Stimulated activated CD4-positive, alpha-beta T cell treated with anti-CD3 and anti-CD28 coated beads, Interleukin-1b, Interleukin-23, amount 100 ng/mL, for 48 hours (primary cell): ENCODE measurements around the gene C14orf132.

Source experiments
- DNase-seq: peaks from one replicate; pipeline ENCODE4 v3.0.0-alpha.2; 2020

Gene C14orf132

DNA sequence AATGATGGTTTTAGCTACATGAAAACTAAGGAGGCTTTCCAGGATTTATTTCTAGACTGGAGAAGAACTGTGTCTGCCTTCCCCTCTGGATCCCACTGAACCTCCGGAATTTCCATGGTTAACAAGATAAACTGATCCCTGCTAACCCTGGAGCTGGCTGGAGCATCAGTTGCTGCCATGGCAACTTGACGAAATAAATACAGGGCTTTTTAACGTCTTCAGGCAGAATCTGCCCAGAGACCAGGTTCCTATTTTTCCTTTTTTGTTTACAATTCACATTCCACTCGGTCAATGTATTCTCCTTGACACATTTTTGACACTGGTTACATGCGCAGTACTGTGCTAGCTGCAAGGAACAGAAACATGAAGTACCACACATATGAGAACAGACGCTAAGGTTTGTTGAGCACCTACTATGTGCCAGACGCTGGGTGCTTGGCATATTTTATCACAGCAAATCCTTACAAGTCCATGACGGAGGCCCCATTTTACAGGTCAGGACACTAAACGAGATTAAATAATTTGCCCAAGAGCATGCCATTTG, 1.7 kb downstream of the C14orf132 start:
- no peak for DNase-seq

DNA sequence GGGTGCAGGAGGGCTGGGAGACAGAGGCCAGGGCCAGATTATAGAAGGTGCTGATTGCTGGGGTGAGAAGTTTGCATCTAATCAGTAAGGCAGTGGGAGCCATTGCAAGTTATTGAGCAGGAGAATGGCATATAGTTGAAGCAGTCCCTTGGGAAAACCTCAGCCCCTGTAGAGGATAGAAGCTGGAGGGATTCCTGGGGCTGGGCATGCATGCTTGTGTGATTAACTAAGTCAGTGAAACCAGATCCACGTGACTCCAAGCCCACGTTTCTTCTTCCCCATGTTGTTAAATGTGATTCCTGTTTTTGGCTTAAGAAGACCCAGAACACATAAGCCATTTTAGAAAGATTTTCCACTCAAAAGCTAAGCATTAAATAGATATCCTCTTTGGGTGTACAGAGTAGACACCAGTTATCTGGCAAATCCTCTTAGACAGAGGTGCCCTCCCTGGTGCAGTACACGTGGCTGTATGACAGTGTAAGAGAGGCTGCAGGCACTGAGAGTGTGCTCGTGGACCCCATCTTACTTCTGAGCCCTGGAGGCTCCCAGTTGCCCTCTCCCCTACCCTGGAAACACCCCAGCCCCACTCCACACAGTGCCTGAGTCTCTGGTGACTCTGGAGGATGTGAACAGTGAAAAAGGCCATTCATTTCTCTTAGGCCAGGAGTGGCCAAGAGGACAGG, 3.2 kb downstream of the C14orf132 start:
- no peak for DNase-seq

DNA sequence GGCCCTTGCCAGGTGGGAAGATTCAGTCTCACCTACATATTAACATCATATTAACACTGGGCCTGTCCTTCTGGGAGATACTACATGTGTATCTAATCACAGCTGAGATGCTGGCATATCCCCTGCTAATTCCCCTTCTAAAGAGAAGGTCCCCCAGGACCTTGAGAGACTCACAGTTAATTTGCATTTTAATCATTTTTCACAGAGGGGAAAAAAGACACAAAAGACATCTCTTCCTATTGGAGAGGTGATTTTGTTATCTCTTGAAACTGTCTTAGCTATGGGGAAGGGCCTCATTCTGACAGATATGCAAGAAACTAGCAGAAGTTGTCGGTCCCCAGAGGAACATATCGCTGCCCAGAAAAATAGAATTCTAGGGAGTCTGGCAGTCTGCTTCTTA, 7.5 kb downstream of the C14orf132 start:
- DNase-seq = no peak

DNA sequence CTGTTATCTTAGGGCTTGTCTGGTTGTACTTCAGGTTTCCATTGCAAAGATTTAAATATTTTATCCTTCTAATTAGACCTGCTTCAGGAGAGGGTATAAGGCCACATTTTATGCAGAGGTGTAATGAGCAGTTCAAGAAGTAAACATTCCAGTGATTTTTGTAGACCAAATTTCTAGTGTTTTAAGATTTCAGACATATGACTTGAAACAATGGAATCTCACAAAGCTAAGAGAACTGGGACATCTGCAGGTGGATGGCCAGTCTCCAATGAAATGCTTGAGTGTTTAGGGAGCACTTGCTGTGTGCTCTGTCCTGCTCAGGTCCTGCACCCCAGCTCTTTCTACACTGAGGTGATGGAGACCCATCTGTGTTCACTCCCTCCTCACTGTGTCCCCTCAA, 7.9 kb downstream of the C14orf132 start:
- DNase-seq = no peak

DNA sequence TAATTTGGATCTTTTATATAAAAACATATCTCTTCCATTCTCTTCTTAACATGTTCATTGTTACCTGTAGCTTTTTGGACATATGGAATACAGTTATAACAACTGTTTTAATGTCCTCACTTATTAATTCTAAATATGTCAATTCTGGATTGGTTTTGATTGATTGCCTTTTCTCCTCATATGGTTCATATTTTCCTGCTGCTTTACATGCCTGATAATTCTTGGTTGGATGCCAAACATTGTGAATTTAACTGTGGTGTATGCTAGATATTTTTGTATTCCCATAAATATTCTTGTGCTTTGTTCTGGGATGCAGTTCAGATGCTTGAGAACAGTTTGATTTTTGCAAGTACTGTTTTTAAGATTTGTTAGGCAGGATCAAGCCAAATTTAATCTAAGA, 10.8 kb downstream of the C14orf132 start:
- no peak for DNase-seq

DNA sequence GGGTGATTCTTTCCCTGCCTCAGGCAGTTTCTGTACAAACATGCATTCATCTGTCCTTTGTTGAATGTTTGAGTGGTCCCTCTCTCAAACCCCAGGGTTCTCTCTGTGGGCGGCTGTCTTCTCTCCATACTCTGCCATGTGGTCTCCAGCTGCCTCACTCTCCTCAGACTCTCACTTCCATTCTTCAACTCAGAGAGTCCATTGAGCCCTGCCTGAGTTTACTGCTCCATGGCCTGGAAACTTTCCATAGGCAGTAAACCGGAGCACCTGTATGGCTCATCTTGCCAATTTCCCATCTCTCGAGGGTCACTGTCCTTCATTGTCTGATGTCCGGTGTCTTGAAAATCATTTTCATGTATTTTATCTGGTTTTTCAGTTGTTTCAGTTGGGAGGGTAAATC, 11.3 kb downstream of the C14orf132 start:
- DNase-seq = no peak

DNA sequence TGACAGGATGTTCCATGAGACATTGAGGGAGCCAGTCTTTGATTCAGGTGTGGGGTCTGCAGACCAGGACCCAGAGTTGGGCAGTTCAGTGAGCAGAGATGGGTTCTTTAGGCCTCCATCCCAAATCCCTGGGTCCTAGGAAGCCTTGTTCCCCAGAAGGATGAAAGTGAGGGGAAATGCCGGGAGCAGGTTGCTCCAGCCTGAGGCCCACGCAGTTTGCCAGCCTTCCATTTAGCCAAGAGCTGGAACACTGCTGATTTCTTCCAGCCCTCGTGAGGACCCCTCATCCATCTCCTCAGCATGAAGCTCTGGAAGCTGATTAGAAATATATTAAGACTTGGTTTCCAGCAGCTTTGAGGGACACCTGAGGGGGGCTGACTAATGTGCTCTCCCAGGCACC, 12.1 kb downstream of the C14orf132 start:
- no peak for DNase-seq

DNA sequence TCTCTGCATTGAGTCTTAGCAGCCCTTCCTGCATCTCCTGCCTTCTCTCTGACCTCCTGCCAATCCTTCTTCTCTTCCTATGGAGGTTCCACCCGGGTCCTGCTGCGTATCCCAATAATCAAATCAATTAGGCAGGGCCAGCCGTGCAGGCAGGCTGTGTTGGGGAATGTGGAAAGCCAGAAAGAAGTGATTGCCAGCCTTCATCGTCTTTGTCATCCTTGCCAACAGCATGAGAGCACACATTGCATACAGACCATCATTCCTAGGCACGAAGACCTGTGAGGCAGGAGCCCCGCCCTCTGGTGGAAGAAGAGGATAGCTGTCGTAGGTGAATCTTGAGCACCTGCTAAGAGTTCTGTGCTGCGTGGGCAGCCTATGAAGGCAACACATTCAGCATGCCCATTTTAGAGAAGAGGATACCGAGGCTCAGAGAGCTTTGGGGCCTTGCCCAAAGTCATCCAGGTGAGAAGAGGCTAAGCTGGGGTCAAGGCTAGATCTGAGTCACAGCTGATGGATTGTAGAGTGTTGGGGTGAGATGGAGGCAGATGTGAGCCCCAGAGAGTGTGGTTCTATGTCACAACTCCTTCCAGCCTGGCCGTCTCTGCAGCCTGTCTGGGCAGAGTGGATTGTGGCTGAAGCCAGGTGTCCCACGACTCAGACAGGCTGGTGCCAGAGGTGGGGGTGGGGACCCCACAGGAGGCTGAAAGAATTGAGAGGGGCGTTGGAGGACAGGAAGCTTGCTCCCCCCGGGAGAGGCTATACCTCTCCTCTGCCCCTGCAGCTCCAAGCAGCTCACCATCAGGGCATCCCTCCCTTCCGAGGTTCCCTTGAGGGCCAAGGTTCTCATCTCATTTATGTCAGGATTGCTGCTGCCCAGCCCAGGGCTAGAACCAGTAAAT, 12.7 kb downstream of the C14orf132 start:
- DNase-seq = no peak

DNA sequence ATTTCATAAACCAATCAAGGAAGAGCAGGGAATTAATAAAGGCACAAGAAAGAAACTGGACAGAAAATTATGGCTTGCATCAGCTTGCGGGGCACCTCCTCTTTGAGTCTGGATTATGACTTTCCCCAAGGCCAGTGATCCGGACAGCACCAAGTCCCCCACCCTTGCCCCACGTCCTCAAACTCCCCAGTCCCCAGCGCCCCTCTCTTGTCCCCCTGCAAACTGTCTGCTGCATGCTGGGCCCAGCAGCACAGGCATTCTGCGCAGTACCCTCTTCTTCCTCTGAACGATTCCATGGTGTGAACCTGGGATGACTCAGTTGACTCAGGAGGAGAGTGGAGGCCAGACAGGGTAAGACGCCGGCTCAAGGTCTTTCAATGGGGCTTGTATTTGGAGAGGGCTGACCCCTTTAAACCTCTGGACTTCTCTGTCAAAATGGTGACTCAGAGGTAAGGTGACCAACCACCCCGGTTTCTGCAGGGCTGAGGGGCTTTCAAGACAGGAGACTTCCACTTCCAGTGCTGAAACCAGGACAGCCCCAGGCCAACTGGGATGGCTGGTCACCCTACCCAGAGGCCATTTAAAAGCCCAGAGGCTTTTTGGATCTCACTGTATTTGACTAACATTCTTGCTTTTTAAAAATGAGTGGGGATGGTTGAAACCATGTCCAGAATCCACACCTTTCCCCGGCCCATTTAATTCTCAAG, 13.5 kb downstream of the C14orf132 start:
- DNase-seq = no peak

DNA sequence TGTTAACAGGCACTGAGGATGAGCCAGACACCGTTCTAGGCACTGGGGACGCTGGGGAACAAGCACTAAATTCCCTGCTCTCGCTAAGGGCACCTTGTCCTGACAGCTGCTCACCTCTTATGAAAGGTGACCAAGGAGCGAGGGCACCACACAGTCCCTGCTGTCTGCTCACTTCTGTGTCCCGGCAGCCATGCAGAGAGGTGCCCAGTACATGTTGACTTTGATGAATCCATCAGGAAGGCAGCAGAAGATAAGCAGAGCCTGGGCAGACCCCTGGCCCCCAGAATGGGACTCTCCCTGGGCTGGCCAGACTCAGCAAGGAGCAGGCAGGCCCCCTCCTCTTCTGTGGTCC, 14.1 kb downstream of the C14orf132 start:
- DNase-seq = no peak

DNA sequence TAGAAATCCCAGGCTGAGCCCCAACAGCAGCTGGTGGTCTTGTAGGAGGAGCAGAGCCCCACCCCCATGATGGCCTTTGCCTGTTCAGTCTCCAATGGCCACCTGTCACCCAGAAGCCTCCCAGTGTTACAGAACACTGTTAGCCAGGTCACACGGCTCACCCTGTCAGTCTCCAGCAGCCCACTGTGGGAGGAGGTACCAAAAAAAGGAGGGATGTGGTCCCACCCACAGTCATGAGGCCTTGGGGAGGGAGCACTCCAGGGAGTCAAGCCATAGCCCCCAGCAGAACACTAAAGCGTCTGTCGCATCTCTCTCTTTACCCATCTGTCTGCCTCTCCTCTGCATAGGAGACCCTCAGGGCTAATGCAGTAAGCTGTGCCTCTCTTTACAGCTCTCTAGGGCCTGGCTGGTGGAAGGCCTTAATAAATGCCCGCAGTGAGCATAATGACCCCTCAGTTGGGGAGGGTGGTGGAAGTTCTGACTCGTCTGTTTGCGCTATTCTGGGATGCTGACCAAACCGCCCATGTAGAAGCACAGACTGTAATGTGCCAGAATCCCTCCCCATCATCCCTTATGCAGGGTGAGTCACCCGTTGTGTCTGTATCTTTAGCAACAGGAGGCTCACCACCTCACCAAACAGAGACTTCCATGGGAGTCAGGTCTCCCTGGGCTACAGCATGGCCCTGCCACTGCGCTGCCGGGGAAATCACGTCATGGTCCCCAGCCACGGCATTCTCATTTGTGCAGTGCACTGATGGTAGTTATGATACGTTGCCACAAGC, 14.6 kb downstream of the C14orf132 start:
- DNase-seq = no peak

DNA sequence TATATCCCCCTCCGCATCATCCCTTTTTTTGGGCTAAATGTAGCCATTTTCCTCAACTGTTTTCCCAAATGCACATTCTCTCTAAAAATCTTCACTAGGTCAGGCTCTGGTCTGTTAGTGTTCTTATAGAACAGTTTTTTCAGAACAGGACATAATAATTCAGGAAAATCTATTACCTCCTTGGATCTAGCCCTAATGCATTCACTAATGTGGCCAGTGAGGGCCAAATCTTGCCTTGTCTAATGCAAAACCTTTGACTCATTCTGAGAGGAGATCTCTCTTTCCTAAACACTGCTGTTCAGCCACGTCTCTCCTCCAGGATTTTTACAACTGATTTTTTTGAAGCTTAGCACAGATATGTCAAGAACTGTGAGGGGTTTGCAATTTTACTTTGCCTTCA, 15.5 kb downstream of the C14orf132 start:
- DNase-seq = no peak

DNA sequence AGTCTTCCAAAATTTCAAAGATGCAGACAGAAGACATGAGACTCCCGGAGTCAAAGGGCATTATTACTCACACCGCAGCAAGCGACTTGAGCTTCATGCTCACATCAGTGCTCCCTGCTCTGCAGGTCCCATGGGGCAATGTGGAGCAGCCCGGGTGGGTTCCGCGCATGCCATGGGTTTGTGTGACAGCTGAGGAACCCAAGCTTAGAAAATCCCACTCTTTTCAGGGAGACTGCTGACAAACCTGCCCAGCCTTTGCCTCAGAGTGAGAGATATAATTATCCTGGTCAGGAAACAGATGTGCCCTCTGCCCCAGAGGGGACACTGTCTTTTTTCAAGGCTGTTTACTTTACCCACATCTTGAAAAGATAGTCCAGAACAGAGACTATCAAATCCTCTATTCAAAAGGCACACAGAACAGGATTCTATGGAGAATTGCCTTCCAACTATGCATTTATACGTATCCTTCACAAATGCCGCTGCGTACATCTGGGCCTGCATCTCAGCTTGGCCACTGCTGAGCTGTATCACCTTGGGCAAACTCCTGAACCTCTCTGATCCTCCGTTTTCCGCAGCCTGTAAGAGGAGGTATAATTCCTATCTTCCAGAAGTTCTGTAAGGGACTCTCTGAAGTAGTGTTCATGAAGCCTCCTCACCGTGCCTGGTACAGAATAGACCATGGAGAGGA, 16.0 kb downstream of the C14orf132 start:
- DNase-seq = no peak

DNA sequence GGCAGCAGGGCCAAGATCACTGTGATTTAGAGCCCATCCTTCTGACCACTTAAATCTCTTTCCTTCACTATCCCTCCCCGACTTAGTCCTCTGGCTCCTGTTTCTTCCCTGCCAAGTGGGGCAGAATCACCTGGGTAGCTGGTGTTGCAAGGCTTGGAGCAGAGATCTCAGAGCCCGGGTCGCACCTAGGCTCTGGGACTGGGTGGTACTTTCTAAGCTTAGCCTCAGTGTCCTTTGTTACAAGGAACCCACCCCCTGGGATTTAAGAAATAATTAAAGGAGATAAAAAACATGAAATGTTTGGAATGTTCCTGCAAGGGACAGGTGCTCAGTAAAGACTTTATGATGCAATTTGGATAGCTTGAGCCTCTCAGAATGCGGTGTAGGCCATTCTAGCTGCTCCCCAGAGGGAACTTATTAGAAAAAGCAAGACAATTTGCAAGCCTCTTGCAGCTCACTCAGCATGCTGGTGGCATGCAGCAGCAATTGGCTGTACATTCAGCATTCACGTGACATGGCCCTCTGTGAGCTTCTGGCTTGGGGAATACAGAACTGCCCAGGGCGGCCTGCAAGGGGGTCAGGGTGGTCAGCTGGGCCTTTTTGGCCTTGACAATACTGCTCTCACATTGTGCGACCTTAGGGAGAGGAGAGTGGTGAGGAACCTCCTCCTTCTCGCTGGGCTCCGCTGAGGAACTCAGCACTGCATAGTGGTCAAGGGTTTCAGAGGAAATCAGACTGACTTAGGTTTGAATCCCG, 16.8 kb downstream of the C14orf132 start:
- no peak for DNase-seq

DNA sequence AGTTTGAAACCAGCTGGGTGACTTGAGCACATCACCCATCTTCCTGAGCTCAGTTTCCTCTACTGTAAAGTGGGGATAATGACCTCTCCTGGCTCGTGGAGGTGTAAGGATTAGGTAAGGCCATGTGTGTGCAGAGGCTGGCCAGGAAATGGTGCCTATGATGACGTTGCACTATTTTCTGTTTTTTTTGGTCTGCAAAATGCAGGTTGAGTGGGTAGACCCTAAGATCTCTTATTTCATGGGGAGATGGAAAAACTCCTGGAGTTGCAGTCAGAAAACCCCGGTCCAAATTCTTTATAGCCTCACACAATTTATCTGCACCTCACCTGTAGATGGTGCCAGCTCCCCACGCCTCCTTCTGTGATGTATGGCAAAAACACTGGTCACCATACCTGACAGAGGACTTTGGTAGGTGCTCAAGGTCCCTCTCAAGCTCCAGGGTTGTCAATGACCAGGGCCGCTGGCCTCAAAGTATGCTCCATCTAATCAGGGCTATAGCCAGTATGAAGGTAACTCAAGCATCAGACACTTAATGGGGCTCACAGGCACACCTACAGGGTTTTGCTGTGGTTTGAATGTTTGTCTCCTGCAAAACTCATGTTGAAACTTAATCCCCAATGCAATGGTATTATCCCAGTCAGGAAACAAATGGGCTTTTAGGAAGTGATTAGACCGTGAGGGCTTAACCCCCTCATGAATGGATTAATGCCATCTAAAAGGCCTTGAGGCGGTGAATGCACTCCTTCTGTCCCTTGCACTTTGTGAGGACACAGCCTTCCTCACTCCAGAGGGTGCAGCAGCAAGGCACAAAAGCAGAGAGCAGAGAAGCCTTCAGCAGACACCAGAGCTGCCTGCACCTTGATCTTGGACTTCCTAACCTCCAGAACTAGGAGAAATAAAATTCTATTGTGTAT, 17.6 kb downstream of the C14orf132 start:
- DNase-seq = no peak

DNA sequence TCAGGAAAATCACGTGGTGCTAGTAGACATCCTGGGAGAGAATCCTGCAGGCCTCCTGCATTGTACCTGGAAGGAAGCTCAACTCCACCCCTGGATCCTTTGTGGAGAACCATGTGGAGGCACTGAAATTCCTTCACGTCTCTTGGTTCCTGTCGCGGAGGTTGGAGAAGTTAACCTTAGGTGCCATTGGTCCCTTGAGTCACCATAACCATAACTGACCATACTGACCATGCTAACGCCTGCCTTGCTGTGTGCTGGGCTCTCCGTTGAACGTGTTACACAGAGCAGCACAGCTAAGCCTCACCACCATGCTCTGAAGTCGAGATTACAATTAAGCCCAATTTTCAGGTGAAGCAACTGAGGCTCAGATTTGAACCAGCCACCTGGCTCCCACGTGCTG, 18.6 kb downstream of the C14orf132 start:
- no peak for DNase-seq

DNA sequence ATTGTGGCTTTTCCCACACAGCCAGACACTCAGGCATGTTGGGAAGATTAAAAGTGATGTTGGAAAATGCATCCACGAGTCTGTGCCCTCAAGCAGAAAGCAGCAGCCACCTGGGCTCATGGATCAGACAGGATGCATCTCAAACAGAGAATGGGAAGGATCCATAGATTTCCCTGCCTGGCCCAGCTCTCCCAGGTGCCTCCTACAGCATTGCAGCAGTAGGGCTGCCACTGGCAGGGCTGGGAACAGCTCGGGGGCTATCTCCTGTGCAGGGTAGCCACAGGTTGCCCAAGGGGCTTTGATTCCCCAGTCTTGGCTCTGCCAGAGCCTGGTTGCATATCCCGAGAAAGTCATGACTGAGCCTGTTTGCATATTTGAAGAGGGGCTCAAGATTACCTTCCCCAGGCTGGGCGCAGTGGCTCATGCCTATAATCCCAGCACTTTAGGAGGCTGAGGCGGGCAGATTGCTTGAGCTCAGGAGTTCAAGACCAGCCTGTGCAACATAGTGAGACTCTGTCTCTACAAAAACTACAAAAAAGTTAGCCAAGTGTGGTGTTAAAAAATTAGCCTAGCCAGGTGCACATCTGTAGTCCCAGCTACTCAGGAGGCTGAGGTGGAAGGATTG, 19.5 kb downstream of the C14orf132 start:
- no peak for DNase-seq

DNA sequence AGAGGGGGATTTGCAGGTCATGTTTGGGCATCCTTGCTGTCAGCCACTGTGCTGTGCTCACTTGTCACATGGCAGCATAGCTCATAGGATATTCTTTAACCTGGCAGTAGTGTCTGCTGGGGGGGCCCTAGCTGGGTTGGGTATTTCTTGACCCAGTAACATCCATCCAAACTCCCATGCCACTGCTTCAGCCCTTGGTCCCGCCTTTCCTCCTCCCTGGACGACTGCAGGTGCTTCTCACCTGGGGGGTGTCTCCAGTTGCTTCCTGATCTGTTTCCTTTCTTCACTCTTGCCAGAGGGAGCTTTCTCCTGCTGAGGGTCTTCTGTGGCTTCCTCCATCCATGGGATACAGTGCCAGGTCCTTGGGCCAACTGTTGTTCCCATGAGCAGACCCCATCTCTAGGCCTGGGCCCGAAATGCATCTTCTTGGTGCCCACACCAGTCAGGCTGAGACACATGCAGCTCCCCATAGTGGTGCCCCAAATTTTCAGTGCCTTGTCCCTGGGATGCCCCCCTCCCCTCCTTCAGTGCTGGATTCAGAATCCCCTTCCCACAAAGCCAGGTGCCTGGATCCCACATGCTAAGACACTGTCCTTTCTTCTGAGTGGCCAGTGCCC, 20.5 kb downstream of the C14orf132 start:
- DNase-seq = no peak
